HEK293 (cell line): Measurements from ENCODE around the gene MAS1.

Experiments used
- REPIN1 ChIP-seq: fragments of 450-650 bp; formaldehyde crosslinking; IDR thresholded peaks from 2 replicates; pipeline ENCODE4 v1.5.1; 2017; ENCODE audit warnings: missing biosample characterization, missing genetic modification characterization, low read depth
- SCRT1 ChIP-seq: fragments of 450-650 bp; formaldehyde crosslinking; IDR thresholded peaks from 2 replicates; pipeline ENCODE4 v1.5.1; 2016; ENCODE audit warnings: missing biosample characterization, missing genetic modification characterization, borderline replicate concordance
- SETDB1 ChIP-seq: IDR thresholded peaks from one replicate; pipeline ENCODE4 v1.6.1; 2017; ENCODE audit warnings: mild to moderate bottlenecking, low read length, moderate library complexity, mixed read lengths; ENCODE audit not compliant: insufficient read length
- ZNF335 ChIP-seq: fragments of 450-650 bp; formaldehyde crosslinking; conservative IDR thresholded peaks from 2 replicates; pipeline ENCODE4 v1.5.1; 2016; ENCODE audit warnings: missing biosample characterization, missing genetic modification characterization
- ZNF423 ChIP-seq: fragments of 450-650 bp; formaldehyde crosslinking; IDR thresholded peaks from 2 replicates; pipeline ENCODE4 v1.5.1; 2016; ENCODE audit warnings: missing biosample characterization, missing genetic modification characterization
- ZNF76 ChIP-seq: fragments of 450-650 bp; formaldehyde crosslinking; IDR thresholded peaks from 2 replicates; pipeline ENCODE4; 2016; ENCODE audit warnings: low read depth, missing biosample characterization, missing genetic modification characterization, borderline replicate concordance
- ZNF776 ChIP-seq: fragments of 450-650 bp; formaldehyde crosslinking; IDR thresholded peaks from 2 replicates; pipeline ENCODE4 v1.5.0; 2017; ENCODE audit warnings: missing biosample characterization, missing genetic modification characterization, borderline replicate concordance
- TF ChIP-seq, protein P1 (sequence below): fragments of 450-650 bp; formaldehyde crosslinking; IDR thresholded peaks from 2 replicates; pipeline ENCODE4 v1.5.1; 2016; ENCODE audit warnings: missing biosample characterization, missing genetic modification characterization
- TF ChIP-seq, protein P2 (sequence below): fragments of 450-650 bp; formaldehyde crosslinking; IDR thresholded peaks from 2 replicates; pipeline ENCODE4 v1.5.1; 2016; ENCODE audit warnings: missing biosample characterization, missing genetic modification characterization, low read depth
- TF ChIP-seq, protein P3 (sequence below): fragments of 450-650 bp; formaldehyde crosslinking; IDR thresholded peaks from 2 replicates; pipeline ENCODE4 v1.5.1; 2016; ENCODE audit warnings: missing biosample characterization, missing genetic modification characterization
- TF ChIP-seq, protein P4 (sequence below): IDR thresholded peaks from 2 replicates; pipeline ENCODE4 v1.6.1; 2011; ENCODE audit warnings: mild to moderate bottlenecking, low read depth, low read length, borderline replicate concordance
- TF ChIP-seq, protein P5 (sequence below): fragments of 450-650 bp; IDR thresholded peaks from 2 replicates; pipeline ENCODE4 v1.5.1; 2018; ENCODE audit warnings: missing biosample characterization, mild to moderate bottlenecking, missing genetic modification characterization

DNA sequence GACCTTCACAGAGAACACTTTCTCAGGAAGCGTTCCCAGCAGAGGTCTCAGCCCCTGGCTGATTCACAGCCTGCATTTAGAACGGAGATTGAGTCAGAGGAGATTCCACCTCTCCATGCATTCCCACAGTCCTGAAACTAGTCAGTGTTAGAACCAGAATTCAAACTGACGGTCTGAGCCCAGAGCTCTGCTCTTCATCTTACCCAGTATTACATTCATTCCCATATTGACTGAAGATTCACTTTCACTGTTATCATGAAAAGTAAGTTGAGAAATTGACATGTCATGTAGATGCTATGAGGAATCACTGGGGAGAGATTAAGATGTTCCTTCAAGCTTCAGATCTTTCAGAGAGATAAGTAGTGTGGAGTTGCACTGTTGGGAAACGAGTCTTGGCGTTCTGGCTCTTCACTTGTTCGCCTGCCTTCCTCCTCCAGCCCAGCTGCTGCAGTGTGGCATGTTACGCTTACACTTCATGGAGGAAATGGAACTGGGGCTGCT, 28.3 kb downstream of the MAS1 start:
- TF ChIP-seq, protein P1, sequence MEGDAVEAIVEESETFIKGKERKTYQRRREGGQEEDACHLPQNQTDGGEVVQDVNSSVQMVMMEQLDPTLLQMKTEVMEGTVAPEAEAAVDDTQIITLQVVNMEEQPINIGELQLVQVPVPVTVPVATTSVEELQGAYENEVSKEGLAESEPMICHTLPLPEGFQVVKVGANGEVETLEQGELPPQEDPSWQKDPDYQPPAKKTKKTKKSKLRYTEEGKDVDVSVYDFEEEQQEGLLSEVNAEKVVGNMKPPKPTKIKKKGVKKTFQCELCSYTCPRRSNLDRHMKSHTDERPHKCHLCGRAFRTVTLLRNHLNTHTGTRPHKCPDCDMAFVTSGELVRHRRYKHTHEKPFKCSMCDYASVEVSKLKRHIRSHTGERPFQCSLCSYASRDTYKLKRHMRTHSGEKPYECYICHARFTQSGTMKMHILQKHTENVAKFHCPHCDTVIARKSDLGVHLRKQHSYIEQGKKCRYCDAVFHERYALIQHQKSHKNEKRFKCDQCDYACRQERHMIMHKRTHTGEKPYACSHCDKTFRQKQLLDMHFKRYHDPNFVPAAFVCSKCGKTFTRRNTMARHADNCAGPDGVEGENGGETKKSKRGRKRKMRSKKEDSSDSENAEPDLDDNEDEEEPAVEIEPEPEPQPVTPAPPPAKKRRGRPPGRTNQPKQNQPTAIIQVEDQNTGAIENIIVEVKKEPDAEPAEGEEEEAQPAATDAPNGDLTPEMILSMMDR, result no peak
- TF ChIP-seq, protein P2, sequence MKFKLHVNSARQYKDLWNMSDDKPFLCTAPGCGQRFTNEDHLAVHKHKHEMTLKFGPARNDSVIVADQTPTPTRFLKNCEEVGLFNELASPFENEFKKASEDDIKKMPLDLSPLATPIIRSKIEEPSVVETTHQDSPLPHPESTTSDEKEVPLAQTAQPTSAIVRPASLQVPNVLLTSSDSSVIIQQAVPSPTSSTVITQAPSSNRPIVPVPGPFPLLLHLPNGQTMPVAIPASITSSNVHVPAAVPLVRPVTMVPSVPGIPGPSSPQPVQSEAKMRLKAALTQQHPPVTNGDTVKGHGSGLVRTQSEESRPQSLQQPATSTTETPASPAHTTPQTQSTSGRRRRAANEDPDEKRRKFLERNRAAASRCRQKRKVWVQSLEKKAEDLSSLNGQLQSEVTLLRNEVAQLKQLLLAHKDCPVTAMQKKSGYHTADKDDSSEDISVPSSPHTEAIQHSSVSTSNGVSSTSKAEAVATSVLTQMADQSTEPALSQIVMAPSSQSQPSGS, result no peak
- TF ChIP-seq SETDB1, result no peak
- TF ChIP-seq REPIN1, result no peak
- TF ChIP-seq, protein P3, sequence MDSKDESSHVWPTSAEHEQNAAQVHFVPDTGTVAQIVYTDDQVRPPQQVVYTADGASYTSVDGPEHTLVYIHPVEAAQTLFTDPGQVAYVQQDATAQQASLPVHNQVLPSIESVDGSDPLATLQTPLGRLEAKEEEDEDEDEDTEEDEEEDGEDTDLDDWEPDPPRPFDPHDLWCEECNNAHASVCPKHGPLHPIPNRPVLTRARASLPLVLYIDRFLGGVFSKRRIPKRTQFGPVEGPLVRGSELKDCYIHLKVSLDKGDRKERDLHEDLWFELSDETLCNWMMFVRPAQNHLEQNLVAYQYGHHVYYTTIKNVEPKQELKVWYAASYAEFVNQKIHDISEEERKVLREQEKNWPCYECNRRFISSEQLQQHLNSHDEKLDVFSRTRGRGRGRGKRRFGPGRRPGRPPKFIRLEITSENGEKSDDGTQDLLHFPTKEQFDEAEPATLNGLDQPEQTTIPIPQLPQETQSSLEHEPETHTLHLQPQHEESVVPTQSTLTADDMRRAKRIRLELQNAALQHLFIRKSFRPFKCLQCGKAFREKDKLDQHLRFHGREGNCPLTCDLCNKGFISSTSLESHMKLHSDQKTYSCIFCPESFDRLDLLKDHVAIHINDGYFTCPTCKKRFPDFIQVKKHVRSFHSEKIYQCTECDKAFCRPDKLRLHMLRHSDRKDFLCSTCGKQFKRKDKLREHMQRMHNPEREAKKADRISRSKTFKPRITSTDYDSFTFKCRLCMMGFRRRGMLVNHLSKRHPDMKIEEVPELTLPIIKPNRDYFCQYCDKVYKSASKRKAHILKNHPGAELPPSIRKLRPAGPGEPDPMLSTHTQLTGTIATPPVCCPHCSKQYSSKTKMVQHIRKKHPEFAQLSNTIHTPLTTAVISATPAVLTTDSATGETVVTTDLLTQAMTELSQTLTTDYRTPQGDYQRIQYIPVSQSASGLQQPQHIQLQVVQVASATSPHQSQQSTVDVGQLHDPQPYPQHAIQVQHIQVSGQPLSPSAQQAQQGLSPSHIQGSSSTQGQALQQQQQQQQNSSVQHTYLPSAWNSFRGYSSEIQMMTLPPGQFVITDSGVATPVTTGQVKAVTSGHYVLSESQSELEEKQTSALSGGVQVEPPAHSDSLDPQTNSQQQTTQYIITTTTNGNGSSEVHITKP (tag by site-specific recombination), result no peak
- TF ChIP-seq ZNF335 (tag by site-specific recombination), result no peak
- TF ChIP-seq ZNF776 (tag by site-specific recombination), result no peak
- TF ChIP-seq, protein P4, sequence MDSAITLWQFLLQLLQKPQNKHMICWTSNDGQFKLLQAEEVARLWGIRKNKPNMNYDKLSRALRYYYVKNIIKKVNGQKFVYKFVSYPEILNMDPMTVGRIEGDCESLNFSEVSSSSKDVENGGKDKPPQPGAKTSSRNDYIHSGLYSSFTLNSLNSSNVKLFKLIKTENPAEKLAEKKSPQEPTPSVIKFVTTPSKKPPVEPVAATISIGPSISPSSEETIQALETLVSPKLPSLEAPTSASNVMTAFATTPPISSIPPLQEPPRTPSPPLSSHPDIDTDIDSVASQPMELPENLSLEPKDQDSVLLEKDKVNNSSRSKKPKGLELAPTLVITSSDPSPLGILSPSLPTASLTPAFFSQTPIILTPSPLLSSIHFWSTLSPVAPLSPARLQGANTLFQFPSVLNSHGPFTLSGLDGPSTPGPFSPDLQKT, result no peak
- TF ChIP-seq ZNF423, result no peak
- TF ChIP-seq, protein P5, sequence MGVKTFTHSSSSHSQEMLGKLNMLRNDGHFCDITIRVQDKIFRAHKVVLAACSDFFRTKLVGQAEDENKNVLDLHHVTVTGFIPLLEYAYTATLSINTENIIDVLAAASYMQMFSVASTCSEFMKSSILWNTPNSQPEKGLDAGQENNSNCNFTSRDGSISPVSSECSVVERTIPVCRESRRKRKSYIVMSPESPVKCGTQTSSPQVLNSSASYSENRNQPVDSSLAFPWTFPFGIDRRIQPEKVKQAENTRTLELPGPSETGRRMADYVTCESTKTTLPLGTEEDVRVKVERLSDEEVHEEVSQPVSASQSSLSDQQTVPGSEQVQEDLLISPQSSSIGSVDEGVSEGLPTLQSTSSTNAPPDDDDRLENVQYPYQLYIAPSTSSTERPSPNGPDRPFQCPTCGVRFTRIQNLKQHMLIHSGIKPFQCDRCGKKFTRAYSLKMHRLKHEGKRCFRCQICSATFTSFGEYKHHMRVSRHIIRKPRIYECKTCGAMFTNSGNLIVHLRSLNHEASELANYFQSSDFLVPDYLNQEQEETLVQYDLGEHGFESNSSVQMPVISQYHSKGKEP (tag by site-specific recombination), result no peak
- no peak for TF ChIP-seq SCRT1
- TF ChIP-seq ZNF76 (tag by site-specific recombination), result no peak
